GM18526 (cell line): ENCODE results near the gene SELENOO.

Experiments
- POLR2A ChIP-seq: IDR thresholded peaks from 3 replicates; pipeline ENCODE4 v1.6.1; 2011; ENCODE audit not compliant: insufficient read length; ENCODE audit errors: extremely low read depth

SELENOO gene

DNA sequence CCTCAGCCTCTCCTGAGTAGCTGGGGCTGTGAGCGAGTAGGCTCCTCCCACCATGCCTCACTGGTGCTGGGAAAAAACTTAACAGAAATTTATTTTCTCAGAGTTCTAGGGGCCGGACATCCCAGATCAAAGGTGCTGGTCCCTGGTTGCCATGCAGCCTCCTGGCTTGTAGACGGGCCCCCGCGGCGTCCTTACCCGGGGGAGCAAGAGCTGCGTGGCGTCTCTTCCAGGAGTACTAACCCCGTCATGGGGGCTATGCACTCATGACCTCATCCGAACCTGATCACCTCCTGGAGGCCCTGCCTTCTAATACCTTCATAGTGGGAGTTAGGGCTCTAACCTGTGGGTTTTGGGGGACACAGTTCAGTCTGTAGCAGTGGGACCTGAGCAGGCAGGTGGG, 12.5 kb upstream of the SELENOO start:
- no peak for TF ChIP-seq POLR2A

DNA sequence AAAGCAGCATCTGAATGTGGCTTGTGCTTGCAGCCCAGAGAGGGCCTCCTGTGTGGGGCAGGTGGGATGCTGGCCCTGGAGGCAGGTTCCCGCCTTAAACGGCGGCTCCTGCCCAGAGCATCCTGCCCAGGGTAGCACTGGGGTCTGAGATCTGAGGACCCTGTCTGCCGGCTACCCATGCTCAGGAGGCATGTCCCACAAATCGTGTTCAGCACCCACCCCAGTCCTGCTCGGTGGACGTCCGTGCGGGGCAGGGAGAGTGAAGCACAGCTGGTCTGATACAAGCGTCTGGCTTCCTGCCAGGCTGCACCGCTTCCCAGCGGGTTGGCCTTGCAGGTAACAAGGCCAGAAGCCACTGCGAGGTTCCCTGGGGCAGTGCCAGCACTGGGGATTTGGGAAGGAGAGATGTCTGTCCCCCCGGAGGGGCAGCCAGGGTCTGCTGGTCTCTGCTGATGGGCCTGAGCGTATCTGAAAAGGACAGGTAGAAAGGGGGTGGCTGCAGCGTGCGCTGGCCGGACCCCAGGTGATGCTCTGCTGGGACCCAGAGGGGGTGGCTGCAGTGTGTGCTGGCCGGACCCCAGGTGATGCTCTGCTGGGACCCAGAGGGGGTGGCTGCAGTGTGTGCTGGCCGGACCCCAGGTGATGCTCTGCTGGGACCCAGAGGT, 11.5 kb upstream of the SELENOO start:
- no peak for TF ChIP-seq POLR2A

GRCh38 chr22:50189849-50190181, 11.0 kb upstream of the SELENOO start:
- TF ChIP-seq POLR2A, result no peak

- peak; percentile 88 for TF ChIP-seq POLR2A
These were observed 10.4 kb upstream of the SELENOO start for GRCh38 chr22:50190182-50190940.

- TF ChIP-seq POLR2A, result peak; percentile 39
These were observed 9.7 kb upstream of the SELENOO start for GRCh38 chr22:50190941-50191741.

GRCh38 chr22:50192436-50193204, 8.2 kb upstream of the SELENOO start:
- peak; percentile 8 for TF ChIP-seq POLR2A

- TF ChIP-seq POLR2A, result no peak
These were observed 7.2 kb upstream of the SELENOO start for GRCh38 chr22:50193621-50194020.

- TF ChIP-seq POLR2A, result no peak
These were observed 6.6 kb upstream of the SELENOO start for GRCh38 chr22:50194037-50194805.

DNA sequence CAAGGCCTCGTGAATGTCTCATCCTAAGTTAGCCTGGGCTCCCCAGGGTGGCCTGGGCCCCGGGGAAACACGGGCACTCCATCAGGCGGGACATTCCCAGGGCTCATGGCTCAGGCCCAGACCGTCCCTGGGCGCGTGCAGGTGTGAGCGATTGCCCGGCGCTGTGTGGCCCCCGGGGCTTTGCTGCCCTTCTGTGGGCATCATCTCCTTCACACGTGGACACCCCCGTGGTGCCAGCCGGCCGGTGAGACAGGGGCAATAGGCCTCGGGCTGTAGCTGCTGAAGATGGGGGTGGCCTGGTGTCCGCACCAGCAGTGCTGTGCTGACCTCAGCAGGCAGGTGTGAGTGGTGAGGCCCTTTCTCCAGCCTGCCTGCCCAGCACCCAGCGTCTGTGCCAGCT, 4.6 kb upstream of the SELENOO start:
- no peak for TF ChIP-seq POLR2A

DNA sequence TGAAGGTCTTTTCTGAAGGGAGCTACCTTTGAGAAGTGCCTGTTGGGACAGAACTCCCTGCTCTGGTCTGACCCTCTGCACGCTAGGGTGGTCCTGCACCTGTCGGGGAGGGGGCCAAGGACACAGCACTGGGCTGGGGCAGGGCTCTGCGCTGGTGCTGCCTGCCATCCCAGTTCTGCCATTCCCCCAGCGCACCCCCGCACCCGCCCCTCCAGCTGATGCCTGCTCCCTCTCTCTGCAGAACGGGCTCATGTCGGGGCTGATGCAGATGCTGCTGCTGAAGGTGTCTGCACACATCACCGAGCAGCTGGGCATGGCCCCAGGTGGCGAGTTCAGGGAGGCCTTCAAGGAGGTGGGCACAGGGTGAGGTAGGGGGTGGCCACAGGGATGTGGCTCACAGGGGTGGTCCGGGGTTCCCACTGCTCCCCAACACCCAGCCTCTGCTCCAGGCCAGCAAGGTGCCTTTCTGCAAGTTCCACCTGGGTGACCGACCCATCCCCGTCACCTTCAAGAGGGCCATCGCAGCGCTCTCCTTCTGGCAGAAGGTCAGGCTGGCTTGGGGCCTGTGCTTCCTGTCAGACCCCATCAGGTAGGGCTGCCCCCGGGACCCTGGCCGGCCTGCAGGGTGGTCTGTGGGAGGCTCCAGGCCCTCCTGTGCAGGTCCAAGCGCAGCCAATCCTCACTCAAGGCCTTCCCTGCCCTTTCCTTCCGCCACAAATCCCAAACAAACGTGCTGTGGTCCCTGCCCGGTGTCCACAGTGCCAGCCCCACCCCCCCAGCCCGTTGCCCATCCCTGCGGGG, 3.6 kb upstream of the SELENOO start:
- no peak for TF ChIP-seq POLR2A

GRCh38 chr22:50197856-50198623, 2.8 kb upstream of the SELENOO start:
- TF ChIP-seq POLR2A, result no peak

- TF ChIP-seq POLR2A, result no peak
These were observed 2.2 kb upstream of the SELENOO start for GRCh38 chr22:50198624-50199017.

DNA sequence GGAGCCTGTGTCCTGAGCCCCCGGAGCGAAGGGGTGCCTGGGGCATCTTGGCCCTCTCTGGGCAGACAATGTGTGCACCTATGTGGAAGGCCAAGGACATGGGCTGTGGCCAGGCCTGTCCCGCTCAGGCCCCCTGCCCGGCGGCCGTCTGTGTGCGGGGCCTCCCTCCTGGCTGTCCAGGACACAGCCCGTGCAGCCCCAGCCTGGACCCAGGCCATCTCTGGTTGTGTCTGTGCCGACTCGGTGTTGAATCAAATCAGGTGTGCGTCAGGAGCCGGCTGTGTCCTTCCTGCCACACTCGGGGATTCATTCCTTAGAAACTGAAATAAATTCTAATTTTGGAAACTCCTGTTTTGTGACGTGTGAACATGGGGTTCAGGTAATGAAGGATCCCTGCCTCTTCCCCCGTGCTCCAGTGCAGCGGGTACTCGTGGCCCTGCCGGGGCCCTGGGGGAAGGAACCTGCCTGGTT, 1.5 kb upstream of the SELENOO start:
- no peak for TF ChIP-seq POLR2A
